Kidney epithelial cell (primary cell): Measurements from ENCODE around the gene SKIDA1. TPM values are rescaled to one million over a fixed set of nuclear protein-coding genes. Genes with fewer than 3 reads are reported as not detected.
"Not testable (repeated sequence)": the region's sequence is repeated elsewhere in the genome, so short reads cannot be mapped to it uniquely, and the experiment has no call there.

Experiments
- DNase-seq: peaks from one replicate; pipeline ENCODE4 v3.0.0-alpha.2; 2010; ENCODE audit warnings: low read depth
- H3K27me3 ChIP-seq: 2 replicates; pipeline ENCODE4 v1.6.0; 2011; ENCODE audit warnings: low read length; ENCODE audit not compliant: control insufficient read depth, insufficient read depth
- H3K36me3 ChIP-seq: 2 replicates; pipeline ENCODE4 v1.5.1; 2011; ENCODE audit warnings: low read length; ENCODE audit not compliant: control insufficient read depth, insufficient read depth
- H3K4me3 ChIP-seq: 2 replicates; pipeline ENCODE4 v1.5.1; 2011; ENCODE audit warnings: low read depth, mild to moderate bottlenecking, control low read depth, low read length
- CTCF ChIP-seq: IDR thresholded peaks from 2 replicates; pipeline ENCODE4 v1.5.1; 2011; ENCODE audit warnings: mild to moderate bottlenecking, moderate library complexity, low read length, control low read depth, inconsistent platforms; ENCODE audit not compliant: insufficient read depth, poor library complexity, severe bottlenecking
- total RNA-seq: library from RNA; depleted of rRNA; stranded (reverse); fragments of >200 nt; gene quantifications from 2 replicates; pipeline ENCODE4 v1.2.3, GENCODE V29; 2015

Gene SKIDA1
- 0.27 and 1.5 TPM in 2 replicates for total RNA-seq

GRCh38 chr10:21525367-21526187 is at the start of gene SKIDA1:
TSS of gene SKIDA1 (minus strand) at chr10:21525682. CDS start at chr10:21517822, 7,860 bp downstream.
- TF ChIP-seq CTCF = no peak
- Histone ChIP-seq H3K27me3 (no peaks in the 10 kb centered on the region), H3K36me3 (no peaks in the 10 kb centered on the region), H3K4me3 (peak within 1 kb of the TSS; percentile 49)
- peak; percentile 61 for DNase-seq

- DNase-seq, H3K36me3 ChIP-seq, H3K4me3 ChIP-seq, H3K27me3 ChIP-seq: not testable (repeated sequence)
These were observed 49.0 kb upstream of the SKIDA1 start for GRCh38 chr10:21574514-21574913.

- H3K36me3 ChIP-seq = no peaks in the 10 kb centered on the region
- H3K4me3 ChIP-seq = no peak overlapping the region
- no peaks in the 10 kb centered on the region for H3K27me3 ChIP-seq
- DNase-seq = no peak
- TF ChIP-seq CTCF = no peak
These were observed 47.1 kb upstream of the SKIDA1 start for GRCh38 chr10:21572578-21572977.

GRCh38 chr10:21570761-21571521 is 45.5 kb upstream of the SKIDA1 start:
- H3K36me3 ChIP-seq = no peaks in the 10 kb centered on the region
- no peaks in the 10 kb centered on the region for H3K27me3 ChIP-seq
- no peak for TF ChIP-seq CTCF
- DNase-seq = no peak
- no peak overlapping the region for H3K4me3 ChIP-seq

GRCh38 chr10:21558984-21559383 is 33.5 kb upstream of the SKIDA1 start:
- H3K4me3 ChIP-seq, H3K36me3 ChIP-seq, H3K27me3 ChIP-seq, DNase-seq: not testable (repeated sequence)

- no peak for TF ChIP-seq CTCF
- no peaks in the 10 kb centered on the region for H3K36me3 ChIP-seq
- no peaks in the 10 kb centered on the region for H3K27me3 ChIP-seq
- H3K4me3 ChIP-seq = no peak overlapping the region
- no peak for DNase-seq
These were observed 31.0 kb upstream of the SKIDA1 start for GRCh38 chr10:21556527-21556926.
